HG03558 (cell line): ENCODE results near the gene NR6A1.

Source experiments
- ATAC-seq: cut with Tn5 transposase; IDR thresholded peaks from one replicate; pipeline ENCODE4 v1.9.1; 2021; ENCODE audit warnings: moderate number of reproducible peaks; ENCODE audit not compliant: unreplicated experiment; ENCODE audit errors: extremely low read depth

NR6A1 gene

DNA sequence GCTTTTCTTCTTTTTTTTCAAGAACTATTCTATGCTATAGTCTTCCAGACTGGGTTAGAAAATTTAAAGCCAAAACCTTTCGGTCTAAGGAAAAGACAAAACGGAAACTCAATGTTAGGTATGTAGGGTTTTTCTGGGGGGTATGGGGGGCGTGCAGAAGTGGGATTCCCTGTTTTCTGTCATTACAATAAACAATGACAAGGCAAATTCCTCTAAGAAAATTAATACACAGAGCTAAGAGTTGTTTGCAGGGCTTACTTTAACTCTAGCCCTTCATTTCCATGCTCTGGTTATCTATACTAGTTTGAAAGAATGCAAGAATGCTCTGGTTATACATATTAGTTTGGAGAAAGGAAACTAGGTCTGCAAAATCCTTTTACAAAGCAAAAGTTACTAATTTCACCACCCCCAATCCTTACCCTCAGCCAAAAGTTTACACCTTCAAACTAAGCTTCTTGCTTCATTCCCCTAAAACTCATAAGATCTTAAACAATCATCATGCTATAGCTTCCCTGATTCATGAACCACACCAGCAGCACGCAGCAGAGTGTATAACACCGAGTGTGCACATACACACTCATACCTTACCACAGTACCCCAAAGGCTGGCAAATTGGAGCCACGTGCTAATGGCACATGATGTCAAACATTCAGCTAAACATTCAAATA, 174.8 kb downstream of the NR6A1 start:
- no peak for ATAC-seq

- ATAC-seq, result no peak
These were observed 175.4 kb downstream of the NR6A1 start for GRCh38 chr9:124595743-124596142.

GRCh38 chr9:124594673-124595072, 176.4 kb downstream of the NR6A1 start:
- ATAC-seq, result no peak

GRCh38 chr9:124594225-124594624, 176.9 kb downstream of the NR6A1 start:
- ATAC-seq, result no peak

DNA sequence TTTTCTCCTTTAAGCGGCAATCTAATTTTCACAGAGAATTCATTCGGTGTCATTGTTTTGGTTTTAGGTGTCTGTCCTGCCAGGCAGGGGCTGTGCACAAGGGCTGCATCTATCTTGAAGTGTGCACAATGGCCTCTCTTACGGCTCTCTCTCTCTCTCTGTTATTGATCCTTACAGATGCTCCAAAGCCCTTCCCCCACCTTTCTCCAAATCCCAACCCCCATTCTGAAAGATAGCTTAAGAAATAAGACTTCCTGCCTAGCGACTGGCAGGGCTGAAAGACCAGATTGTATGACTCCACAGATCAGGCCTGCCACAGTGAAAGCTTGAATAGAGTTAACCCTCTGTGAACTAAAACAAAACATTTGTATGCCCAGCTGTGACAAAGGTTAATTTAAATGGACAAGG, 177.5 kb downstream of the NR6A1 start:
- no peak for ATAC-seq

DNA sequence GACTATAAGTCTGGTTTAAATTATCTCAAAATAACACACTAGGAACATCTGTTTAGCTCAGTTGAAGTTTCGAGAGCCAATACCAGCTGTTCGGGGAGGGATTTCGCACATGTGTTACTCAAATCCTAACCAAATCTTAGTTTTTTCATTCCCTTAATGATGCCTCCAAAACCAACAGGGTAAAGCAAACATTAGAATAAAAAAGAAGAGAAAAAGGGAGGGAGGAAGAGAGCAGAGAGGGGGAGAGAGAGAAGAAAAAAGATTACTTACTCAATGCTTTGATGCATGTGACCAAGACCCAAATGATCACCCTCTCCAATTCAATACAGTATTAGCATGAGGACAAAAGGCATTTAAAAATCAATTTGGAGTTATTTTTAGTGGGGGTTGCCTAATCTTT, 177.9 kb downstream of the NR6A1 start:
- no peak for ATAC-seq

- ATAC-seq, result no peak
These were observed 180.0 kb downstream of the NR6A1 start for GRCh38 chr9:124590889-124591641.

DNA sequence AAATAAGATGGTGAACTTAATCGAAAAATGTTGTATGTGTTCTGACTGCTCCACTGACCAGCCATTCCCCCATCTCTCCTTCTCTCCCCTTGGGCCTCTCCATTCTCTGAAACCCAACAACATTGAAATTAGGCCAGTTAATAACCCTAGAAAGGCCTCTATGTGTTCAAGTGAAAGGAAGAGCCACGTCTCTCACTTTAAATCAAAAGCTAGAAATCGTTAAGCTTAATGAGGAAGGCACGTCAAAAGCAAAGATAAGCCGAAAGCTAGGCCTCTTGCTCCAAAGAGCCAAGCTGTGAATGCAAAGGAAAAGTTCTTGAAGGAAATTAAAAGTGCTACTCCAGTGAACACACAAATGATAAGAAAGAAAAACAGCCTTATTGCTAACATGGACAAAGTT, 186.5 kb downstream of the NR6A1 start:
- ATAC-seq, result no peak

DNA sequence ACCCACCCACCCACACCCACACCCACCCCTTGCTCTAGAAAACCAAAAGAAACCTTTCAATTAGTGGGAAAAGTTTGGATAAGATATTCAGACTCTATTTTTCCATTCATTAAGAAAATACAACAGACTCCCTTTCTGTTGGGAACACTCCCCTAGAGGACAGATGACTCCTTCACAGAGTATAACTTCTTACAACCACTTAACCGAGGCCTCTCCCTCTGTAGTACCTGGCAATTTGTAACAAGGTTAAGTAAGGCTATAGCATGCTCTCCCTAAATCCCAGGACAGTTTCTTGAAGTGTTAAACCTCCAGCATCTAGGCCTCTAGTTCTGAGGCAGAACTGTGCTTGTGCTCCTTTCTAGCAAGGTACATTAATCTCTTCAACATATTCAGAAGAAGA, 188.0 kb downstream of the NR6A1 start:
- no peak for ATAC-seq

GRCh38 chr9:124580186-124580585, 190.9 kb downstream of the NR6A1 start:
- no peak for ATAC-seq

DNA sequence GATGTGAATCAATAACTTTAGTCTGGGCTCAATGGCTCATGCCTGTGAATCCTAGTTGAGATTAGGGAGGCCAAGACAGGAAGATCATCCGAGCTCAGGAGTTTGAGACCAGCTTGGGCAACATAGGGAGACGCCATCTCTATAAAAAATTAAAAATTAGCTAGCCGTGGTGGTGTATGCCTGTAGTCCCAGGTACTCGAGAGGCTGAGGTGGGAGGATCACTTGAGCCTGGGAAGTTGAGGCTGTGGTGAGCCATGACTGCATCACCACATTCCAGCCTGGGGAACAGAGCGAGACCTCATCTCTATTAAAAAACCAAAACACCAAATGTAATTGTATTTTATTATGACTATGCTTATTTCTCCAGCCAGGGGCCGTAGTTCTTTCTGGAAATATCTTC, 194.4 kb downstream of the NR6A1 start:
- no peak for ATAC-seq

GRCh38 chr9:124574534-124575375, 196.4 kb downstream of the NR6A1 start:
- ATAC-seq, result no peak

GRCh38 chr9:124570942-124571666, 200.0 kb downstream of the NR6A1 start:
- no peak for ATAC-seq

DNA sequence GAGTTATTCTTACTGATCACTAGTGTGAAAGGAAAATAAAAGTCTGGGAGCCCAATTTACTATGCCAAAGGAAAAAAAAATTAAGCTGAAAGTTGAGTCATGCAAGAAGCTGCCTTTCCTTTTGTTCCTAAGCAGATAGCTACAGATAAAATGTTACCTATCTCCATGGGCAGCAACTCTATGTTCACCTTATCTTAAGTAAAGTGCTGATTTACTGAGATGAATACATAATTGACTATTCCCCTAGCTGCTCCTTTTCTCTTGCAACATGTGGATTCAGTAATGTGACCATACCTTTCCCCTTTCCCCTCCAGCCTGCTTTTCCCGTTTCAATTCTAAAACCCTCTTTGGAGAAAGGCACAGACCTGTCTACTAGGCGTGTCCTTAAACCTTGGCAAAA, 201.2 kb downstream of the NR6A1 start:
- no peak for ATAC-seq

GRCh38 chr9:124567362-124567761, 203.7 kb downstream of the NR6A1 start:
- no peak for ATAC-seq

GRCh38 chr9:124562328-124562727, 208.8 kb downstream of the NR6A1 start:
- no peak for ATAC-seq

GRCh38 chr9:124559871-124560270, 211.2 kb downstream of the NR6A1 start:
- no peak for ATAC-seq

- ATAC-seq, result no peak
These were observed 212.2 kb downstream of the NR6A1 start for GRCh38 chr9:124558777-124559470.

GRCh38 chr9:124557895-124558294, 213.2 kb downstream of the NR6A1 start:
- no peak for ATAC-seq

DNA sequence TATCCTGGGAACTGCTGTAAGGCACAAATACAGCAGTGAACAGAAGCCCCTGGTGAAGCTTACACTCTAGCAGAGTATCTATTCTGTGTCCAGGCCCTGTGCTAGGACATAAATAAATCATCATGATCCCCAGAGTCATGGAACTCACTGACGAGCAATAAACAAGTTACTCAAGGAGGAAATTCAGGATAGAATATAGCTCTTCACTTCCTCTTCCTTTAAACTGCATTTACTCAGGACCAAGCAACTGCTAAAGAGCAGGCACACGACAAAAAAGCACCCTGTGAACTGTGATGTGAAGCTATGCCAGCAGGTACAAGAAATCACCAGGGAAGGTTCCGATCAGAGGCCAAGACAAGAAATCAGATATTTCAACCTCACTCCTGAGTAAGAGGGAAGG, 216.1 kb downstream of the NR6A1 start:
- ATAC-seq, result no peak
